Heart left ventricle (tissue), 16 donors: ENCODE data around the gene PATJ. TPM values are rescaled to one million over a fixed set of nuclear protein-coding genes. Genes with fewer than 3 reads are reported as not detected.

ENCODE experiments used
- ATAC-seq, 4 donors: fragments of 200-7000 bp; cut with Tn5 transposase; one replicate each; pipeline ENCODE4 v1.9.1; 2020 to 2022; ENCODE audit warnings: moderate library complexity in 4 of 4, mild to moderate bottlenecking in 3 of 4, moderate number of reproducible peaks in 1 of 4
- DNase-seq, 5 donors: peaks; one replicate each; pipeline ENCODE4 v3.0.0-alpha.2; 2020
- H3K27ac ChIP-seq, 12 donors: fragments of 200-600 bp; sonication (generic) in 4 of 12; one replicate each; pipeline versions ENCODE4 v1.5.0 to v1.8.0; 2016 to 2022; ENCODE audit warnings: mild to moderate bottlenecking in 2 of 12
- H3K27me3 ChIP-seq, 9 donors: fragments of 200-600 bp; sonication (generic) in 2 of 9; one replicate each; pipeline versions ENCODE4 v1.5.1 to v1.8.0; 2016 to 2022; ENCODE audit warnings: mild to moderate bottlenecking in 3 of 9
- H3K36me3 ChIP-seq, 9 donors: fragments of 200-600 bp; sonication (generic) in 2 of 9; one replicate each; pipeline versions ENCODE4 v1.5.0 to v1.8.0; 2018 to 2022; ENCODE audit warnings: mild to moderate bottlenecking in 2 of 9
- H3K4me1 ChIP-seq, 12 donors: fragments of 200-600 bp; sonication (generic) in 4 of 12; one replicate each; pipeline versions ENCODE4 v1.5.0 to v1.8.0; 2016 to 2022; ENCODE audit warnings: mild to moderate bottlenecking in 3 of 12
- H3K4me3 ChIP-seq, 12 donors: fragments of 200-600 bp; sonication (generic) in 4 of 12; one replicate each; pipeline versions ENCODE4 v1.5.0 to v1.8.0; 2017 to 2022; ENCODE audit warnings: mild to moderate bottlenecking in 9 of 12, moderate library complexity in 4 of 12
- H3K9me3 ChIP-seq, 12 donors: fragments of 200-600 bp; sonication (generic) in 4 of 12; one replicate each; pipeline versions ENCODE4 v1.5.0 to v1.8.0; 2016 to 2022; ENCODE audit warnings: mild to moderate bottlenecking in 1 of 12
- CTCF ChIP-seq, 12 donors: fragments of 200-600 bp; sonication (generic) in 4 of 12; IDR thresholded peaks; one replicate each; pipeline versions ENCODE4 v1.5.0 to v1.8.0; 2018 to 2022; ENCODE audit warnings: antibody characterized with exemption in 12 of 12, mild to moderate bottlenecking in 5 of 12
- POLR2A ChIP-seq, 2 donors: fragments of 450-650 bp; IDR thresholded peaks; one replicate each; pipeline ENCODE4 v1.6.1; 2017; ENCODE audit warnings: antibody characterized with exemption in 2 of 2, mild to moderate bottlenecking in 2 of 2, moderate library complexity in 2 of 2
- WGBS, 4 donors: extraction: QIAGEN DNeasy Blood & Tissue Kit in 2 of 4; methylation state at CpG; one replicate each; pipeline versions ENCODE4 v1.1.5 to v1.1.7; 2013 to 2018; 5-methylcytosine and 5-hydroxymethylcytosine counted together
- intact Hi-C, 10 donors: fragments of 100-400 bp; cut with DNase I; formaldehyde crosslinking; loops; one replicate each; pipeline versions ENCODE4 v1.11.1 to v1.14.2; 2022
- polyA plus RNA-seq, 2 donors: library from polyadenylated mRNA; stranded (reverse); fragments of 200-250 nt; gene quantifications; one replicate each; pipeline ENCODE4 v1.2.3, GENCODE V29; 2013
- total RNA-seq, 9 donors: library from RNA; depleted of rRNA in 2 of 9; stranded (reverse); fragments of >200 nt in 2 of 9; fragmentation: NEBNext Ultra II Directional in 3 of 9; extraction: Animal tissue kit (Norgen Biotek cat#: 25700) in 3 of 9; gene quantifications; one replicate each; pipeline versions ENCODE4 v1.1.0 to v1.2.4, GENCODE V29; 2016 to 2023
- donor health status: ischemic (EF 13 %, LVEDD 7.1; RV severe dilation, severe dysfunction).
- donor health status: healthy with polysubstance abuse.
- donor health status: DM: no; HTN: yes; CAD: no.
- donor health status: DM: no; HTN: no; CAD: no.
- donor health status: ischemic (EF 25% LVEDD 6.9; RV normal size, moderate dysfunction).
- donor health status: ischemic (EF 25% LVEDD 5.7; RV mildly dilated, moderate dysfunction).
- donor health status: healthy.
- donor health status: DM: yes; HTN: yes; CAD: no.
- donor health status: ischemic (EF 35%, LVEDD 5.7; RV mildly dilated, moderate dysfunction).
- donor health status: nonischemic (EF 11% LVEDD 7.7; RV severe dilation, severe dysfunction).
- donor health status: DM: yes; HTN: yes; CAD: no.
- donor health status: PGD.
- donor health status: ischemic (EF 29% LVEDD 5.4; RV normal size, mild dysfunction).
- donor health status: nonischemic (EF 23%, LVEDD 6.1; RV moderate dilation, normal function).

Gene PATJ
- total and polyA plus RNA-seq, 11 donors = 6.6 to 190 (median 105) TPM

- 94 to 96% (median 95%) methylated on average over 19 of the region's 19 CpGs for WGBS, 4 donors
Observed at GRCh38 chr1:61740751-61741700, 1.3 kb upstream of the PATJ start.

GRCh38 chr1:61742620-61743430 is 545 bp downstream of the PATJ start:
- intact Hi-C loops = loop anchor here in 2 of 10 donors (2.0 to 10.0 kb wide), 2 partner anchors 18 to 688 kb away; partner anchors contain the start of gene TM2D1 (in 2 of the 2)
- H3K4me1 ChIP-seq = peaks cover 0 to 27% (median 10%) of the 10 kb centered on the region in 12 donors
- TF ChIP-seq CTCF (IDR thresholded peaks at IDR 0.05) = no peak
- no peak for TF ChIP-seq POLR2A (IDR thresholded peaks at IDR 0.05)
- 0 to 1% (median 1%) methylated on average over 7 to 74 of the region's 74 CpGs for WGBS, 4 donors
- no peaks in the 10 kb centered on the region for H3K9me3 ChIP-seq
- no peaks in the 10 kb centered on the region for H3K36me3 ChIP-seq
- ATAC-seq = peak; percentile 62 to 92 (median 85)
- H3K27ac ChIP-seq = peak overlapping the region; percentile 89 to 99 (median 96)
- DNase-seq = peak; percentile 51 to 78 (median 53)
- peak overlapping the region; percentile 56 to 100 (median 96) for H3K4me3 ChIP-seq
- no peaks in the 10 kb centered on the region for H3K27me3 ChIP-seq

More at GRCh38 chr1:61740751-61741700, 1.3 kb upstream of the PATJ start:
- H3K36me3 ChIP-seq = no peaks in the 10 kb centered on the region
- H3K27me3 ChIP-seq = no peaks in the 10 kb centered on the region
- H3K4me3 ChIP-seq = peak overlapping the region in 5 of 12 donors; percentile 86 to 100 (median 96)
- peak overlapping the region in 8 of 12 donors; percentile 89 to 99 (median 97) for H3K27ac ChIP-seq
- DNase-seq (no peak), ATAC-seq (no peak)
- intact Hi-C loops = loop anchor here in 1 of 10 donors (10.0 kb wide), 1 partner anchor 686 kb away; no protein-coding TSS in a partner anchor
- H3K9me3 ChIP-seq = no peaks in the 10 kb centered on the region
- H3K4me1 ChIP-seq = peaks cover 0 to 20% (median 10%) of the 10 kb centered on the region in 12 donors
- TF ChIP-seq CTCF (IDR thresholded peaks at IDR 0.05) = no peak
- no peak for TF ChIP-seq POLR2A (IDR thresholded peaks at IDR 0.05)

- H3K4me1 ChIP-seq = peaks cover 0 to 27% (median 10%) of the 10 kb centered on the region in 12 donors
- DNase-seq (no peak), ATAC-seq (no peak)
- 52 to 60% (median 55%) methylated on average over 5 of the region's 5 CpGs for WGBS, 4 donors
- no peaks in the 10 kb centered on the region for H3K9me3 ChIP-seq
- peak overlapping the region; percentile 56 to 100 (median 96) for H3K4me3 ChIP-seq
- no peak for TF ChIP-seq CTCF (IDR thresholded peaks at IDR 0.05)
- no peak for TF ChIP-seq POLR2A (IDR thresholded peaks at IDR 0.05)
- intact Hi-C loops = loop anchor here in 2 of 10 donors (2.0 to 10.0 kb wide), 2 partner anchors 19 to 689 kb away; partner anchors contain the start of gene TM2D1 (in 2 of the 2)
- no peaks in the 10 kb centered on the region for H3K27me3 ChIP-seq
- no peaks in the 10 kb centered on the region for H3K36me3 ChIP-seq
- H3K27ac ChIP-seq = peak overlapping the region; percentile 89 to 99 (median 96)
Observed at GRCh38 chr1:61743431-61743705, 1.1 kb downstream of the PATJ start.
